ENCODE data around the gene RIMS1.

RIMS1 gene

DNA sequence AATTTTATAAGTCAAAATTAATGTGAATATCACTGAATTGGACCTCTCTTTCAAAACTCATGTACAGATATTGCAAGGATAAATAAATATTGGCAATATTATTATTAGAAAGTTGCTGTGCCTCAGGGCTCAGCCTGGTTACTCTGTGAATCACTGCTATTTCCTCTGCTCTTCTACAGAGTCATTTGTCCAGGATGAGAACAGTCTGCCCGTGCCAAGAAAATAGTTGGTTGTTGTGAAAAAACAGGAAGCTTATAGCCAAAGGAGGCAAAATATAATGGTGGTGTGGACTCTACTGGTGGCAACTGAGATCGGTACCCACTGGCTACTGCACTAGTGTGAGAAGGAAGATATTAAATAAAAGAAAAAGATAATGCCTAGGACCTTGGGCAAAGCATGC, 93.6 kb downstream of the RIMS1 start:
- TF ChIP-seq, protein P1, sequence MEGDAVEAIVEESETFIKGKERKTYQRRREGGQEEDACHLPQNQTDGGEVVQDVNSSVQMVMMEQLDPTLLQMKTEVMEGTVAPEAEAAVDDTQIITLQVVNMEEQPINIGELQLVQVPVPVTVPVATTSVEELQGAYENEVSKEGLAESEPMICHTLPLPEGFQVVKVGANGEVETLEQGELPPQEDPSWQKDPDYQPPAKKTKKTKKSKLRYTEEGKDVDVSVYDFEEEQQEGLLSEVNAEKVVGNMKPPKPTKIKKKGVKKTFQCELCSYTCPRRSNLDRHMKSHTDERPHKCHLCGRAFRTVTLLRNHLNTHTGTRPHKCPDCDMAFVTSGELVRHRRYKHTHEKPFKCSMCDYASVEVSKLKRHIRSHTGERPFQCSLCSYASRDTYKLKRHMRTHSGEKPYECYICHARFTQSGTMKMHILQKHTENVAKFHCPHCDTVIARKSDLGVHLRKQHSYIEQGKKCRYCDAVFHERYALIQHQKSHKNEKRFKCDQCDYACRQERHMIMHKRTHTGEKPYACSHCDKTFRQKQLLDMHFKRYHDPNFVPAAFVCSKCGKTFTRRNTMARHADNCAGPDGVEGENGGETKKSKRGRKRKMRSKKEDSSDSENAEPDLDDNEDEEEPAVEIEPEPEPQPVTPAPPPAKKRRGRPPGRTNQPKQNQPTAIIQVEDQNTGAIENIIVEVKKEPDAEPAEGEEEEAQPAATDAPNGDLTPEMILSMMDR (IDR thresholded peaks at IDR 0.05) = no peak

DNA sequence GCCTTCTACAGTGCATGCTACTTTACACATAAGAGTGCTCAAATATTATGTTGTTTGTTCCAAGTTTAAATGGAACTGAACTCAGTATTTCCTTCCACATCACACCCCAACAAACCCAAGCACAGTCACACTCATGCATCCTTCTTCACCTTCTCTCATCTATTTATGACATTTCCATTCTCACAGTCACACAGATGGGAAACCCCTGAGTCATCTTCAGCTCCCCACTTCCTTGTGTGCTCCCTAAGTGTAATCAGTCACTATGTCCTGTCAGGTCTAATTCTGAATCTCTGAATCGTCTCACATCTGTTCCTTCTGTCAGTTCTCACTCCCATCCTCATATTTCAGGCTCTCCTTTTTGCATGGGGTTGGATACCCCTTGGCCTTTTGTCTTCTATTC, 96.0 kb downstream of the RIMS1 start:
- TF ChIP-seq, protein P1 (IDR thresholded peaks at IDR 0.05) = no peak

DNA sequence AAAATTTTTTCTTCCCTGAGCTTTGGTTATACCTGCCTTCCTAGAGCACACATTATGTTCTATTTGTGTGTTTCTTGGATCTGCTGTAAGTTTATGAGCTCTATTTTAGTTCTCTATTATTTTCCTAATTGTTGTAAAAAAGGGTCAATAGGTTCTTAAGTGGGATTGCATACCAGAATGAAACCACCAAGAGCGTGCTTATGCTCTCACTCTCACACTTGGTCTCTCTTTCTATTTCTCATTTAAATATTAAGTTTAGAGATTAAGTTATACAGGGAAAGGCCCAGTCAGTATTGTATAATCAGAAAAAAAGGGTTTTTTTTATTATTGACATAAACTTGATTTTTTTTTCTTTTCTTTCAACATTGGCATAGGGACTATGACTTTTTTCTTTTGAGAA, 96.8 kb downstream of the RIMS1 start:
- TF ChIP-seq, protein P1 (IDR thresholded peaks at IDR 0.05) = no peak

DNA sequence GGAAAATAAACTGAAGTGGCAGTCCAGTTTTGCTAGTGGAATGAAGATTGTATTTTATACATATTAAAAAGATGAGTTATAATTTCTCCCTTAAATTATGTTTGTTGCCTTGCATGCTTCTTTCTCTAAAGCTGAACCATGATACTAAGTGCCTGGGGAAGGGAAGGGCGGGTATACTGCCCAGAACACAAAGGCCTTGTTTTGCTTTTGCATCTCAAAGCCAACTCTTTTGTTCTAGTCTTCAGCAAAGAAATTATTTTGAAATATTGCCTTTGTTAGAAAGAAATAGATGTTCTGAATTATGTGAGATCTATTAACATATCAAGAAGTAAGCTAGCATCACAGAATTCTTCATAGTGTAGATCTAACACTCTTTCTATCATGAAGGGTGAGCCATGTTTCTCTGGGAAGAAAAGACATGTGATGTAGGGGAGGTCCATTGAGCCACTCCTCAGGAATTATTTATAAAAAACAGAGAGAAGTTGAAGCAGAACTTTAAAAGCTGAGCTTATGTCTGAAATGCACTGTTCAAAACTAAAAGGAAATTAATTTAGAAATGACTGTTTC, 108.4 kb downstream of the RIMS1 start:
- TF ChIP-seq, protein P1 (IDR thresholded peaks at IDR 0.05) = no peak

DNA sequence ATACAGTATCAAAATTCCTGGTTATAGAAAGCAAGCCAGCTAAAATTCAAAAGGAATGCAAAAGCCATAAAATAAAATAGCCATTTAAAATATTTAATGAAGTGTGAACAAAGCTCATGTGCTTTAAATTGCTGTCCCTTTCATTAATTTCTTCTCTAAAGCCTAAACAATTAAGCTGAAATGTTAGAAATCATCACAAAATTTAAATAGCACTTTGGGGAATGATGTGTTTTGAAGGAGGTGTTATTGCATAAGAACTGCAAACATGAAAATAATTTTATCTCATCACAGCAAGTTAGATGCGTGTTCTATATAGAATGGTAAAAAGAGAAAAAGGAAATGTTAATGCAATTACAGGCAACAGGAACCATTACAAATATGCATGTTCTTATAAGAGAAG, 111.0 kb downstream of the RIMS1 start:
- TF ChIP-seq, protein P1 (IDR thresholded peaks at IDR 0.05) = no peak

- TF ChIP-seq, protein P1 (IDR thresholded peaks at IDR 0.05) = no peak
Measured at GRCh38 chr6:72002415-72002814, 116.1 kb downstream of the RIMS1 start.

DNA sequence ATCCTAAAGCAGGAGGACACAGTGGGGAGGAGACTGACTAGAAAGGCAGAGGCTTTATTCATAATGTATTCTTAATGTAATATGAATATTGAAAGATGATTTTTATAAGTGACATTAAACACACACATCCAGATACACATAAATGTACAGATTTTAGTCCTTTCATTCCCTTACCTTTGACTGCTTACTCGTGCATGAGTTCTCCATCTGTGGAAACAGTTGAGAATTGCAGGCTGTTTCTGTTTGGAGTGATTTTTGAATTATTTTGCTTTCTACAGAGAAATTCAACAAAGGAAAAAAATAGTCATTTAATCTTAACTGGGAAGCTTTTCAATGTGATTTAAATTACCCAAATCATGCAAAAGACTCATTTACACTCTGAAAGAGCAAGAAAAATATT, 136.5 kb downstream of the RIMS1 start:
- TF ChIP-seq, protein P1 (IDR thresholded peaks at IDR 0.05) = no peak

DNA sequence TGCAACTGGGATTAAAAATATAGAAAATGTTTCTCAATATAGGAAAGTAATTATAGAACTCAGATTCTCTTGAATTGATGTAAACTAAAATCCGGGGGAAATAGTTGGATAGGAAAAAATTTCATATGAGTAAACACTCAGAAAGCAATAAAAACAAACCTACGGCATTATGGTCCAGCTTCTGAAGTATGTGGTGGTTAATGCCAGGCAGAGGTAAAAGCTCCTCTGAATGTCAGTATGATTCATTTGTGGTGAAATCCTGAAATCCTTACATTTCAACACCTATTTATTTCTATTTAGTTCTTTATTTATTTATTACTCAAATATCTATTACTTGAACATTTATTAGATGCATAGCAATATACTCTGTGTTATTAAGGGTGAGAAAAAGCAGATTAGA, 145.1 kb downstream of the RIMS1 start:
- TF ChIP-seq, protein P1 (IDR thresholded peaks at IDR 0.05) = no peak
